ENCODE measurements around the gene KIF20A.
A peak's percentile ranks its signal among the peaks of the same experiment; 100 is the strongest.

DNA sequence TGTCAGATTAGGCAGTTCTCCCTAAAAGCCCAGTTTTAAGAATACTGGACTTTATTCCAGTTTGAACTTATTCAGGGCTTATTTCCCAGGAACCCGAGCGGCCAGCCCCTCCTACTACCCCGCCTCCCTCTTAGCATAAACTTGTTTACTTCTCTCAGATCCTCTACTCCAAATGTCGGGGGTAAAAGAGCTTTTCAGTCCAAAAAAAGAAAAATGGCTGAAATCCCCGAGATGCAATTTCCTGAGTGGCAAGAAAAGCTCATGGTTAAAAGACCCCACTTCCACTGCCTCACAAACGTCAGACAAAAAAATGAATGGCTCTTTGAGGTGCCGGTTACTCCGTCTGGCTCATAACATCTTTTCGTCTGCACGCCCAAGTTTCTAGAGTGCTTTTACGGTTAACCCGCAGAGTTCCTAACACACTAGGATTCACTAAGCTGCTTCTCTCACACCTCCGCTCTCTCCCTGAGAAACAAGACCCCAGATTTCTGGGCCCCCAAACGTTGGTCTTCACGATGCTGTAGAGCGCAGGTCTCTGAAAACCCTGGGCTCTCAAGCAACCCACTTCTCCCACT, 884 bp upstream of the KIF20A start:
- TF ChIP-seq POLR2A (IDR thresholded peaks at IDR 0.05; ENCODE audit: borderline replicate concordance, extremely low read depth, insufficient read depth, insufficient read length) (no peak), ELF1 (IDR thresholded peaks at IDR 0.05; ENCODE audit: borderline replicate concordance, low read depth) (no peak), POLR2AphosphoS5 (IDR thresholded peaks at IDR 0.05; ENCODE audit: low read depth, low read length) (no peak), SRF (IDR thresholded peaks at IDR 0.05; ENCODE audit: low read depth) (no peak), YY1 (IDR thresholded peaks at IDR 0.05; ENCODE audit: extremely low read depth, insufficient replicate concordance, low read depth, low read length) (no peak), EZH2 (IDR thresholded peaks at IDR 0.05) (no peak), EZH2phosphoT487 (IDR thresholded peaks at IDR 0.05; ENCODE audit: borderline replicate concordance) (no peak), TCF7L2 (IDR thresholded peaks at IDR 0.05; ENCODE audit: borderline replicate concordance, extremely low read depth, insufficient read depth, insufficient read length) (peak; percentile 34), RAD21 (IDR thresholded peaks at IDR 0.05; ENCODE audit: low read depth) (no peak)
- TF ChIP-seq, protein P1, sequence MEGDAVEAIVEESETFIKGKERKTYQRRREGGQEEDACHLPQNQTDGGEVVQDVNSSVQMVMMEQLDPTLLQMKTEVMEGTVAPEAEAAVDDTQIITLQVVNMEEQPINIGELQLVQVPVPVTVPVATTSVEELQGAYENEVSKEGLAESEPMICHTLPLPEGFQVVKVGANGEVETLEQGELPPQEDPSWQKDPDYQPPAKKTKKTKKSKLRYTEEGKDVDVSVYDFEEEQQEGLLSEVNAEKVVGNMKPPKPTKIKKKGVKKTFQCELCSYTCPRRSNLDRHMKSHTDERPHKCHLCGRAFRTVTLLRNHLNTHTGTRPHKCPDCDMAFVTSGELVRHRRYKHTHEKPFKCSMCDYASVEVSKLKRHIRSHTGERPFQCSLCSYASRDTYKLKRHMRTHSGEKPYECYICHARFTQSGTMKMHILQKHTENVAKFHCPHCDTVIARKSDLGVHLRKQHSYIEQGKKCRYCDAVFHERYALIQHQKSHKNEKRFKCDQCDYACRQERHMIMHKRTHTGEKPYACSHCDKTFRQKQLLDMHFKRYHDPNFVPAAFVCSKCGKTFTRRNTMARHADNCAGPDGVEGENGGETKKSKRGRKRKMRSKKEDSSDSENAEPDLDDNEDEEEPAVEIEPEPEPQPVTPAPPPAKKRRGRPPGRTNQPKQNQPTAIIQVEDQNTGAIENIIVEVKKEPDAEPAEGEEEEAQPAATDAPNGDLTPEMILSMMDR (IDR thresholded peaks at IDR 0.05 in 2 of 3, conservative IDR thresholded peaks at IDR 0.05 in 1 of 3; ENCODE audit: borderline replicate concordance in 1 of 3, insufficient read depth in 1 of 3, low read depth in 2 of 3, low read length in 2 of 3), result no peak
- TF ChIP-seq, protein P2, sequence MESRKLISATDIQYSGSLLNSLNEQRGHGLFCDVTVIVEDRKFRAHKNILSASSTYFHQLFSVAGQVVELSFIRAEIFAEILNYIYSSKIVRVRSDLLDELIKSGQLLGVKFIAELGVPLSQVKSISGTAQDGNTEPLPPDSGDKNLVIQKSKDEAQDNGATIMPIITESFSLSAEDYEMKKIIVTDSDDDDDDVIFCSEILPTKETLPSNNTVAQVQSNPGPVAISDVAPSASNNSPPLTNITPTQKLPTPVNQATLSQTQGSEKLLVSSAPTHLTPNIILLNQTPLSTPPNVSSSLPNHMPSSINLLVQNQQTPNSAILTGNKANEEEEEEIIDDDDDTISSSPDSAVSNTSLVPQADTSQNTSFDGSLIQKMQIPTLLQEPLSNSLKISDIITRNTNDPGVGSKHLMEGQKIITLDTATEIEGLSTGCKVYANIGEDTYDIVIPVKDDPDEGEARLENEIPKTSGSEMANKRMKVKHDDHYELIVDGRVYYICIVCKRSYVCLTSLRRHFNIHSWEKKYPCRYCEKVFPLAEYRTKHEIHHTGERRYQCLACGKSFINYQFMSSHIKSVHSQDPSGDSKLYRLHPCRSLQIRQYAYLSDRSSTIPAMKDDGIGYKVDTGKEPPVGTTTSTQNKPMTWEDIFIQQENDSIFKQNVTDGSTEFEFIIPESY (IDR thresholded peaks at IDR 0.05; ENCODE audit: extremely low read depth, insufficient replicate concordance, low read length), result no peak
- TF ChIP-seq, protein P3, sequence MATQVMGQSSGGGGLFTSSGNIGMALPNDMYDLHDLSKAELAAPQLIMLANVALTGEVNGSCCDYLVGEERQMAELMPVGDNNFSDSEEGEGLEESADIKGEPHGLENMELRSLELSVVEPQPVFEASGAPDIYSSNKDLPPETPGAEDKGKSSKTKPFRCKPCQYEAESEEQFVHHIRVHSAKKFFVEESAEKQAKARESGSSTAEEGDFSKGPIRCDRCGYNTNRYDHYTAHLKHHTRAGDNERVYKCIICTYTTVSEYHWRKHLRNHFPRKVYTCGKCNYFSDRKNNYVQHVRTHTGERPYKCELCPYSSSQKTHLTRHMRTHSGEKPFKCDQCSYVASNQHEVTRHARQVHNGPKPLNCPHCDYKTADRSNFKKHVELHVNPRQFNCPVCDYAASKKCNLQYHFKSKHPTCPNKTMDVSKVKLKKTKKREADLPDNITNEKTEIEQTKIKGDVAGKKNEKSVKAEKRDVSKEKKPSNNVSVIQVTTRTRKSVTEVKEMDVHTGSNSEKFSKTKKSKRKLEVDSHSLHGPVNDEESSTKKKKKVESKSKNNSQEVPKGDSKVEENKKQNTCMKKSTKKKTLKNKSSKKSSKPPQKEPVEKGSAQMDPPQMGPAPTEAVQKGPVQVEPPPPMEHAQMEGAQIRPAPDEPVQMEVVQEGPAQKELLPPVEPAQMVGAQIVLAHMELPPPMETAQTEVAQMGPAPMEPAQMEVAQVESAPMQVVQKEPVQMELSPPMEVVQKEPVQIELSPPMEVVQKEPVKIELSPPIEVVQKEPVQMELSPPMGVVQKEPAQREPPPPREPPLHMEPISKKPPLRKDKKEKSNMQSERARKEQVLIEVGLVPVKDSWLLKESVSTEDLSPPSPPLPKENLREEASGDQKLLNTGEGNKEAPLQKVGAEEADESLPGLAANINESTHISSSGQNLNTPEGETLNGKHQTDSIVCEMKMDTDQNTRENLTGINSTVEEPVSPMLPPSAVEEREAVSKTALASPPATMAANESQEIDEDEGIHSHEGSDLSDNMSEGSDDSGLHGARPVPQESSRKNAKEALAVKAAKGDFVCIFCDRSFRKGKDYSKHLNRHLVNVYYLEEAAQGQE (IDR thresholded peaks at IDR 0.05; ENCODE audit: low read depth), result no peak
- TF ChIP-seq, protein P4, sequence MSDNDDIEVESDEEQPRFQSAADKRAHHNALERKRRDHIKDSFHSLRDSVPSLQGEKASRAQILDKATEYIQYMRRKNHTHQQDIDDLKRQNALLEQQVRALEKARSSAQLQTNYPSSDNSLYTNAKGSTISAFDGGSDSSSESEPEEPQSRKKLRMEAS (IDR thresholded peaks at IDR 0.05), result no peak
- TF ChIP-seq, protein P5, sequence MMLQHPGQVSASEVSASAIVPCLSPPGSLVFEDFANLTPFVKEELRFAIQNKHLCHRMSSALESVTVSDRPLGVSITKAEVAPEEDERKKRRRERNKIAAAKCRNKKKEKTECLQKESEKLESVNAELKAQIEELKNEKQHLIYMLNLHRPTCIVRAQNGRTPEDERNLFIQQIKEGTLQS (IDR thresholded peaks at IDR 0.05), result no peak

Data from HCT116 (cell line).